Hematopoietic multipotent progenitor cell (in vitro differentiated cells): ENCODE measurements around the gene ADGRB3. TPM values are rescaled to one million over a fixed set of nuclear protein-coding genes. Genes with fewer than 3 reads are reported as not detected.

Experiments
- small RNA-seq: library from RNA; depleted of rRNA; stranded (forward); fragments of <200 nt; gene quantifications from one replicate; pipeline ENCODE3, GENCODE V24; 2012
- total RNA-seq: library from RNA; depleted of rRNA; stranded (reverse); fragments of >200 nt; gene quantifications from one replicate; pipeline ENCODE4 v1.2.3, GENCODE V29; 2012

The ADGRB3 gene
- total RNA-seq, 1 donor, result under 0.01 TPM

Small RNA genes within 50 kb of the gene (small RNA-seq; reads per million reads assigned to genes)
- gene AL606923.1, result not detected
